MCF 10A (cell line): Measurements from ENCODE around the gene LTBP3. TPM values are rescaled to one million over a fixed set of nuclear protein-coding genes. Genes with fewer than 3 reads are reported as not detected.

Experiments used
- BruUV-seq: library from RNA; stranded (reverse); fragments of 400-500 nt; replicated peaks from 2 replicates; lab custom pipeline; 2021; lab: Mats Ljungman, UMichigan
- CTCF ChIA-PET: fragments of 300-600 bp; sonication (Branson Sonifier 250); formaldehyde crosslinking; extraction: SDS; loops from one replicate; lab custom pipeline; 2021; ENCODE audit warnings: antibody characterized with exemption, inconsistent platforms; lab: Yijun Ruan, JAX
- POLR2A ChIA-PET: fragments of 300-600, 350-650 bp; sonication (Branson Sonifier 250); formaldehyde crosslinking; extraction: SDS; loops from one replicate; lab custom pipeline; 2020; ENCODE audit warnings: antibody characterized with exemption, inconsistent platforms; lab: Yijun Ruan, JAX
- DNase-seq: peaks from one replicate; pipeline ENCODE4 v3.0.0-alpha.2; 2018; ENCODE audit not compliant: unreplicated experiment
- H3K27ac Mint-ChIP-seq: one replicate; pipeline ENCODE4 v1.8.0; 2022; ENCODE audit warnings: mild to moderate bottlenecking, low read depth, mixed read lengths; ENCODE audit not compliant: unreplicated experiment
- H3K27me3 Mint-ChIP-seq: one replicate; pipeline ENCODE4 v1.8.0; 2022; ENCODE audit warnings: mixed read lengths; ENCODE audit not compliant: insufficient read depth, unreplicated experiment
- H3K36me3 Mint-ChIP-seq: one replicate; pipeline ENCODE4 v1.8.0; 2022; ENCODE audit warnings: mild to moderate bottlenecking, moderate library complexity, mixed read lengths; ENCODE audit not compliant: insufficient read depth, unreplicated experiment
- H3K4me1 Mint-ChIP-seq: one replicate; pipeline ENCODE4 v1.8.0; 2022; ENCODE audit warnings: mixed read lengths; ENCODE audit not compliant: insufficient read depth, unreplicated experiment
- H3K4me3 Mint-ChIP-seq: one replicate; pipeline ENCODE4 v1.8.0; 2022; ENCODE audit warnings: mild to moderate bottlenecking, moderate library complexity, mixed read lengths; ENCODE audit not compliant: unreplicated experiment
- H3K9me3 Mint-ChIP-seq: one replicate; pipeline ENCODE4 v1.8.0; 2022; ENCODE audit warnings: mixed read lengths; ENCODE audit not compliant: unreplicated experiment
- CTCF ChIP-seq: fragments of 200-600 bp; IDR thresholded peaks from one replicate; pipeline ENCODE4 v1.8.0; 2022; ENCODE audit warnings: antibody characterized with exemption, mild to moderate bottlenecking; ENCODE audit not compliant: unreplicated experiment
- intact Hi-C: fragments of 100-400 bp; cut with micrococcal nuclease; formaldehyde crosslinking; loops from 2 replicates; pipeline ENCODE4 v1.14.1; 2022
- total RNA-seq: library from RNA; stranded (reverse); gene quantifications from 2 replicates; pipeline ENCODE4 v1.2.3, GENCODE V29; 2022

The LTBP3 gene
- total RNA-seq, 1 experiment from 2014 or later = 10.6 TPM

DNA sequence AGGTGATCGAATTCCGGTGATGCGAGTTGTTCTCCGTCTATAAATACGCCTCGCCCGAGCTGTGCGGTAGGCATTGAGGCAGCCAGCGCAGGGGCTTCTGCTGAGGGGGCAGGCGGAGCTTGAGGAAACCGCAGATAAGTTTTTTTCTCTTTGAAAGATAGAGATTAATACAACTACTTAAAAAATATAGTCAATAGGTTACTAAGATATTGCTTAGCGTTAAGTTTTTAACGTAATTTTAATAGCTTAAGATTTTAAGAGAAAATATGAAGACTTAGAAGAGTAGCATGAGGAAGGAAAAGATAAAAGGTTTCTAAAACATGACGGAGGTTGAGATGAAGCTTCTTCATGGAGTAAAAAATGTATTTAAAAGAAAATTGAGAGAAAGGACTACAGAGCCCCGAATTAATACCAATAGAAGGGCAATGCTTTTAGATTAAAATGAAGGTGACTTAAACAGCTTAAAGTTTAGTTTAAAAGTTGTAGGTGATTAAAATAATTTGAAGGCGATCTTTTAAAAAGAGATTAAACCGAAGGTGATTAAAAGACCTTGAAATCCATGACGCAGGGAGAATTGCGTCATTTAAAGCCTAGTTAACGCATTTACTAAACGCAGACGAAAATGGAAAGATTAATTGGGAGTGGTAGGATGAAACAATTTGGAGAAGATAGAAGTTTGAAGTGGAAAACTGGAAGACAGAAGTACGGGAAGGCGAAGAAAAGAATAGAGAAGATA, 59.0 kb downstream of the LTBP3 start, which contains the start of gene MALAT1:
Gene MALAT1 (plus strand): TSS at position 69 of the 736 bp plus-strand sequence.
- ChIA-PET CTCF (interaction anchor here (0.6 to 3.1 kb wide), 13 partner anchors 11 to 85 kb away, joined by 3 to 17 read pairs (median 4); partner anchors contain the start of gene NEAT1), POLR2A (interaction anchor here (0.7 to 30.1 kb wide), 33 partner anchors 5 to 548 kb away, joined by 3 to 2994 read pairs (median 7); partner anchors contain the start of genes BANF1, DPF2, EIF1AD and FAM89B)
- no peak for TF ChIP-seq CTCF
- Mint-ChIP-seq H3K4me3 (no peak within 1 kb of the TSS), H3K27ac (no peak within 1 kb of the TSS), H3K4me1 (peaks cover 7% of the 10 kb centered on the region), H3K9me3 (no peaks in the 10 kb centered on the region), H3K27me3 (no peaks in the 10 kb centered on the region), H3K36me3 (no peaks in the 10 kb centered on the region)
- BruUV-seq = TSS peak; percentile 58
- peak; percentile 95 for DNase-seq
- intact Hi-C loops = loop anchor here (1.0 kb wide), 1 partner anchor 77 kb away; the partner anchor contains the start of gene NEAT1

DNA sequence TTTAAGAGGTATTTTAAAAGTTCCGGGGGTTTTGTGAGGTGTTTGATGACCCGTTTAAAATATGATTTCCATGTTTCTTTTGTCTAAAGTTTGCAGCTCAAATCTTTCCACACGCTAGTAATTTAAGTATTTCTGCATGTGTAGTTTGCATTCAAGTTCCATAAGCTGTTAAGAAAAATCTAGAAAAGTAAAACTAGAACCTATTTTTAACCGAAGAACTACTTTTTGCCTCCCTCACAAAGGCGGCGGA, 59.5 kb downstream of the LTBP3 start:
- Mint-ChIP-seq H3K4me3 (no peak overlapping the region), H3K27me3 (no peaks in the 10 kb centered on the region), H3K36me3 (no peaks in the 10 kb centered on the region), H3K4me1 (peaks cover 7% of the 10 kb centered on the region), H3K27ac (no peak overlapping the region), H3K9me3 (no peaks in the 10 kb centered on the region)
- TF ChIP-seq CTCF = no peak
- intact Hi-C loops = no loop called here
- DNase-seq = no peak
- no TSS peak for BruUV-seq
- ChIA-PET CTCF (interaction anchor here (0.6 to 3.1 kb wide), 9 partner anchors 13 to 83 kb away, joined by 3 to 17 read pairs (median 3); partner anchors contain the start of gene NEAT1), POLR2A (interaction anchor here (0.7 to 30.1 kb wide), 29 partner anchors 6 to 547 kb away, joined by 3 to 2994 read pairs (median 12); partner anchors contain the start of genes BANF1, DPF2, EIF1AD and FAM89B)

- no peaks in the 10 kb centered on the region for H3K9me3 Mint-ChIP-seq
- no peaks in the 10 kb centered on the region for H3K27me3 Mint-ChIP-seq
Measured at GRCh38 chr11:65498042-65498726, 60.0 kb downstream of the LTBP3 start.

More at GRCh38 chr11:65498042-65498726, 60.0 kb downstream of the LTBP3 start:
- TF ChIP-seq CTCF = no peak
- ChIA-PET POLR2A (interaction anchor here (0.6 to 30.1 kb wide), 33 partner anchors 6 to 504 kb away, joined by 3 to 2994 read pairs (median 7); partner anchors contain the start of genes BANF1, DPF2, EIF1AD and FAM89B), CTCF (interaction anchor here (0.6 to 3.1 kb wide), 16 partner anchors 8 to 184 kb away, joined by 3 to 17 read pairs (median 4); partner anchors contain the start of genes CDC42EP2 and NEAT1)
- BruUV-seq = TSS peak; percentile 30
- Mint-ChIP-seq H3K4me1 (peaks cover 9% of the 10 kb centered on the region), H3K27ac (no peak overlapping the region), H3K4me3 (no peak overlapping the region), H3K36me3 (no peaks in the 10 kb centered on the region)
- peak; percentile 72 for DNase-seq
- intact Hi-C loops = no loop called here
